ENCODE data around the gene ZBTB49. TPM values are rescaled to one million over a fixed set of nuclear protein-coding genes. Genes with fewer than 3 reads are reported as not detected.

The ZBTB49 gene
- total and polyA plus RNA-seq, 2 of the 13 experiments (the other 11 are each of a cell fraction or from before 2014, with no cell fraction given): 3.3 to 4.3 TPM

- 0% methylated on average over 9 of the region's 9 CpGs for WGBS (ENCODE audit: low lambda C conversion rate)
- Histone ChIP-seq H3K4me1 (ENCODE audit: insufficient read depth, low read length) (peaks cover 52% of the 10 kb centered on the region), H3K9ac (ENCODE audit: insufficient read depth, low read depth, low read length) (peak overlapping the region; percentile 68), H3K36me3 (replicated peaks in 1 of 2; ENCODE audit: control insufficient read depth in 1 of 2, insufficient read depth in 2 of 2, low read length in 2 of 2) (no peaks in the 10 kb centered on the region), H3K9me3 (ENCODE audit: low read length) (no peaks in the 10 kb centered on the region), H3K27ac (ENCODE audit: extremely low read length, insufficient read depth, low read length) (peak overlapping the region; percentile 94), H2AFZ (ENCODE audit: low read length) (no peak overlapping the region), H3K79me2 (ENCODE audit: insufficient read depth, low read length) (no peaks in the 10 kb centered on the region), H3K4me3 (replicated peaks in 1 of 3; ENCODE audit: insufficient read depth in 1 of 3, low read depth in 2 of 3, low read length in 3 of 3) (peak overlapping the region; percentile 38 to 60 (median 56); a peak in 5 of 6 replicates), H4K20me1 (ENCODE audit: insufficient read depth, low read length) (no peaks in the 10 kb centered on the region), H3K27me3 (ENCODE audit: control insufficient read depth in 1 of 2, insufficient read depth in 2 of 2, low read length in 2 of 2) (no peaks in the 10 kb centered on the region), H3K4me2 (ENCODE audit: low read depth, low read length) (peak overlapping the region; percentile 84)
- FAIRE-seq (peak; percentile 99), ATAC-seq (peak; percentile 96), DNase-seq (ENCODE audit: low spot score) (peak; percentile 98)
- BruUV-seq (replicated peaks): no TSS peak
- POLR2A ChIA-PET: interaction anchor here (0.9 to 2.5 kb wide), 7 partner anchors 12 to 363 kb away, joined by 3 to 63 read pairs (median 4); partner anchors contain the start of genes LYAR, TMEM128 and ZBTB49
- in situ Hi-C loops (cut with HindIII; ENCODE audit: extremely low pct_ligation_motif_present, low pct_unique_long_range_greater_than_20kb) (loop anchor here (5.0 kb wide), 2 partner anchors 33 to 78 kb away; partner anchors contain the start of genes LYAR and ZBTB49), intact Hi-C loops (cut with micrococcal nuclease; ENCODE audit: unreplicated experiment) (loop anchor here (1.0 to 2.0 kb wide), 2 partner anchors 76 to 171 kb away; no protein-coding TSS in a partner anchor)
- CTCF ChIA-PET (ENCODE audit: low intra/inter-chr PET ratio, low total read pairs): interaction anchor here (1.0 to 1.6 kb wide), 3 partner anchors 9 to 171 kb away, joined by 3 to 5 read pairs (median 5); no protein-coding TSS in a partner anchor
- no peak for TF ChIP-seq ZNF263 (CRISPR knock-in tag; IDR thresholded peaks at IDR 0.05)
- TF ChIP-seq AHDC1 (CRISPR knock-in tag; IDR thresholded peaks at IDR 0.05; ENCODE audit: borderline replicate concordance): peak; percentile 94
- no peak for TF ChIP-seq ZNF747 (CRISPR knock-in tag; IDR thresholded peaks at IDR 0.05; ENCODE audit: borderline replicate concordance)
- TF ChIP-seq ZNF501 (CRISPR knock-in tag; IDR thresholded peaks at IDR 0.05): no peak
- no peak for TF ChIP-seq ZNF790 (CRISPR knock-in tag; IDR thresholded peaks at IDR 0.05; ENCODE audit: borderline replicate concordance)
- TF ChIP-seq ZFP1 (CRISPR knock-in tag; IDR thresholded peaks at IDR 0.05): no peak; the same call in 1 of the 2 replicates
- TF ChIP-seq IRF1 (CRISPR knock-in tag; IDR thresholded peaks at IDR 0.05; ENCODE audit: low read depth): no peak
- peak; percentile 78 for TF ChIP-seq HDAC2 (CRISPR knock-in tag; IDR thresholded peaks at IDR 0.05)
- TF ChIP-seq TFDP1 (CRISPR knock-in tag; IDR thresholded peaks at IDR 0.05; ENCODE audit: borderline replicate concordance): no peak; the same call in 1 of the 2 replicates
- TF ChIP-seq ZNF687 (CRISPR knock-in tag; IDR thresholded peaks at IDR 0.05): no peak
Observed at GRCh38 chr4:4259484-4260100, 30.5 kb upstream of the ZBTB49 start.
